Subcutaneous adipose tissue (tissue), 4 donors: Measurements from ENCODE around the gene CRELD2. TPM values are rescaled to one million over a fixed set of nuclear protein-coding genes. Genes with fewer than 3 reads are reported as not detected.

ENCODE experiments used
- CTCF ChIP-seq: fragments of 450-650 bp; IDR thresholded peaks from one replicate; pipeline ENCODE4 v1.5.1; 2016; ENCODE audit warnings: low read depth, mild to moderate bottlenecking, control low read depth, antibody characterized with exemption, moderate library complexity
- total RNA-seq, 4 donors: library from RNA; depleted of rRNA; stranded (reverse); fragments of >200 nt; gene quantifications; one replicate each; pipeline ENCODE4 v1.1.0, GENCODE V29; 2016

The CRELD2 gene
- total RNA-seq, 4 donors from 2014 or later: 24.0 to 40.9 (median 31.9) TPM

DNA sequence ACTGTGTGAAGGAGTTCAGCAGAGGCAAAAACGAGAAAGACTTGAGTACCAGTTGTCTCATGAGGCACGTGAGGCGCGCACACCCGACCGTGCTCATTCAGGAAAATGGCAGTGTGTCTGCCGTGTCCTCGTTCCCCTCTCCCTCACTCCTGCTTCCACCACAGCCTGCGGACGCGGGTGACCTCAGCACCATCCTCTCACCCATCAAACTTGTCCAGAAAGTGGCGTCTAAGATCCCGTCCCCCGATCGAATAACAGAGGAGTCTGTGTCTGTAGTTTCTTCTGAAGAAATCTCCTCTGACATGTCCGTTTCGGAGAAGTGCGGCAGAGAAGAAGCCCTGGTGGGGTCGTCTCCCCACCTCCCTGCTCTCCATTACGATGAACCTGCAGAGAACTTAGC, 34.4 kb upstream of the CRELD2 start:
- no peak for TF ChIP-seq CTCF

DNA sequence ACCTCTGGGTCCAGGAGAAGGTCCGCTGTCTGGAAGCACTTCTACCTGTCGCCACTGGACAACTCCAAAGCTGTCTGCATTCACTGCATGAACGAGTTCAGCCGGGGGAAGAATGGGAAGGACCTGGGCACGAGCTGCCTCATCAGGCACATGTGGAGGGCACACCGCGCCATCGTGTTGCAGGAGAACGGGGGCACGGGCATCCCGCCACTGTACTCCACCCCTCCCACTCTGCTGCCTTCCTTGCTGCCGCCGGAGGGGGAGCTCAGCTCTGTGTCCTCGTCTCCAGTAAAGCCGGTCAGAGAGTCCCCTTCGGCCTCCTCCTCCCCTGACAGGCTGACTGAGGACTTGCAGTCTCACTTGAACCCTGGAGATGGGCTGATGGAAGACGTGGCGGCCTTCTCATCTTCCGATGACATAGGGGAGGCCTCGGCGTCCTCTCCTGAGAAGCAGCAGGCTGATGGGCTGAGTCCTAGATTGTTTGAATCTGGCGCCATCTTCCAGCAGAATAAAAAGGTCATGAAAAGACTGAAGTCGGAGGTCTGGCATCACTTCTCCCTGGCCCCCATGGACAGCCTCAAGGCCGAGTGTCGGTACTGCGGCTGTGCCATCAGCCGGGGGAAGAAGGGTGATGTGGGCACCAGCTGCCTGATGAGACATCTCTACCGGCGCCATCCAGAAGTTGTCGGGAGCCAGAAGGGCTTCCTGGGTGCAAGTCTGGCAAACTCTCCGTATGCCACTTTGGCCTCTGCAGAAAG, 33.8 kb upstream of the CRELD2 start:
- no peak for TF ChIP-seq CTCF

DNA sequence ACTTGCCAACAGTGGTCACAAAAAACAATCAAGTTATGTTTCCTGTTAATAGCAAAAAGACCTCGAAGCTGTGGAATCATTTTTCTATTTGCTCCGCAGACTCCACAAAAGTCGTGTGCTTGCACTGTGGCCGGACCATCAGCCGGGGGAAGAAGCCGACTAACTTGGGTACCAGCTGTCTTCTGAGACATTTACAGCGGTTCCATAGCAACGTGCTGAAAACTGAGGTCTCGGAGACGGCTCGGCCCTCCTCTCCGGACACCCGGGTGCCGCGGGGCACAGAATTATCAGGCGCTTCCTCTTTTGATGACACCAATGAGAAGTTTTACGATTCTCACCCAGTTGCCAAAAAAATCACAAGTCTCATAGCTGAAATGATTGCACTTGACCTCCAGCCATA, 33.2 kb upstream of the CRELD2 start:
- no peak for TF ChIP-seq CTCF

- no peak for TF ChIP-seq CTCF
Measured at GRCh38 chr22:49885881-49886280, 32.6 kb upstream of the CRELD2 start.

DNA sequence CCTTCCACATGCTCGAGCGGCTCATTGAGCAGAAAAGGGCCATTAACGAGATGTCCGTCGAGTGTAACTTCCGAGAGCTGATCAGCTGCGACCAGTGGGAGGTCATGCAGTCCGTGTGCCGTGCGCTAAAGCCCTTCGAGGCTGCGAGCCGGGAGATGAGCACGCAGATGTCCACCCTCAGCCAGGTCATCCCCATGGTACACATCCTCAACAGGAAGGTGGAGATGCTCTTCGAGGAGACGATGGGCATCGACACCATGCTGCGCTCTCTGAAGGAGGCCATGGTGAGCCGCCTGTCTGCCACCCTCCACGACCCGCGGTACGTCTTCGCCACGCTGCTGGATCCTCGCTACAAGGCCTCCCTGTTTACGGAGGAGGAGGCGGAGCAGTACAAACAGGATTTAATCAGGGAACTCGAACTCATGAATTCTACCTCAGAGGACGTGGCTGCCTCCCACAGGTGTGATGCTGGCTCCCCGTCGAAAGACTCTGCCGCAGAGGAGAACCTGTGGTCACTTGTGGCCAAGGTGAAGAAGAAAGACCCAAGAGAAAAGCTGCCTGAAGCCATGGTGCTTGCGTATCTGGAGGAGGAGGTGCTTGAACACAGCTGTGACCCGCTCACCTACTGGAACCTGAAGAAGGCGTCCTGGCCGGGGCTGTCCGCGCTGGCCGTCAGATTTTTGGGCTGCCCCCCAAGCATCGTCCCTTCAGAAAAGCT, 31.9 kb upstream of the CRELD2 start:
- no peak for TF ChIP-seq CTCF

DNA sequence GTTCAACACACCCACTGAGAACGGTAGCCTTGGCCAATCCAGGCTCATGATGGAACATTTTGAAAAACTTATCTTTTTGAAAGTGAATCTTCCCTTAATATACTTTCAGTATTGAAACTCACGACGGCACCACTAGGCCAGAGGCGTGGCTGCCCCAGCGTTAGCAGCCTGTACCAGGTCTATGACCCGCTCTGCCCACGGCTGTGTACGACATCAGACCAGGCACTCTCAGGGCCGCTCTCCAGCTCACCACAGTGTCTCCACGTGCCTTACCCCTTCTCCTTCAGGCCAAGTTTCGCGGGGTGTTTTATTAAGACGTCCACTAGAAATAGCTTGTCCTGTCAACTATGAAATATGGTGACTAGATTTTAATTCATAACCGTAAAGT, 31.4 kb upstream of the CRELD2 start:
- TF ChIP-seq CTCF: no peak

DNA sequence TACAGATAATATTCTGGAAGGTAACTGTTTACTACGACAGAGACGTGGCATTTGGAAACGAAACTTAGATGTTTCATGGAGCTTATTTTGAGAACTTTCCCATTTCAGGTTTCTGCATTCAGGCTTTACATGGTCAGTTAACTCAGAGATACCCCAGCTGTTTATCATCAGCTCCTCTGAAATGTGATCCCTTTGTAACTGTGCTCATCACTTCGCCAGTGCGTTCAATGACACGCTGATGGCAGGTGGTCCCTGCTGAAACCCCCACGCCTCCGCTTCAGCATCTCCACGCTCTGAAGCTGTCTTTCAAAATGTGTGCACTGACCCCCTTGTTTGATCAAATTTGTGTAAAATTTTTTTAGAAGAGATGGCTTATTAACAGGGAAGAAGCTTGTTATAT, 30.7 kb upstream of the CRELD2 start:
- TF ChIP-seq CTCF: no peak
